NCI-H460 (cell line): ENCODE results near the gene IGFBP4. TPM values are rescaled to one million over a fixed set of nuclear protein-coding genes. Genes with fewer than 3 reads are reported as not detected.
"Not testable (repeated sequence)": the region's sequence is repeated elsewhere in the genome, so short reads cannot be mapped to it uniquely, and the experiment has no call there.

ENCODE experiments used
- DNase-seq: peaks from one replicate; pipeline ENCODE4 v3.0.0-alpha.2; 2016; ENCODE audit warnings: low read depth; ENCODE audit errors: extremely low read depth
- polyA plus RNA-seq: library from polyadenylated mRNA; depleted of rRNA; stranded (reverse); fragments of >200 nt; gene quantifications from 2 replicates; pipeline ENCODE4 v1.2.3, GENCODE V29; 2014; cell fraction: nucleus; rRNA removed
- total RNA-seq: library from RNA; depleted of rRNA; stranded (reverse); fragments of >200 nt; shearing (Covaris generic); gene quantifications from 2 replicates; pipeline ENCODE4 v1.2.3, GENCODE V29; 2014; rRNA removed

IGFBP4 gene
- 7.2 and 10.8 TPM in 2 replicates for total RNA-seq
- polyA plus RNA-seq: 4.7 and 5.4 TPM in 2 replicates

DNA sequence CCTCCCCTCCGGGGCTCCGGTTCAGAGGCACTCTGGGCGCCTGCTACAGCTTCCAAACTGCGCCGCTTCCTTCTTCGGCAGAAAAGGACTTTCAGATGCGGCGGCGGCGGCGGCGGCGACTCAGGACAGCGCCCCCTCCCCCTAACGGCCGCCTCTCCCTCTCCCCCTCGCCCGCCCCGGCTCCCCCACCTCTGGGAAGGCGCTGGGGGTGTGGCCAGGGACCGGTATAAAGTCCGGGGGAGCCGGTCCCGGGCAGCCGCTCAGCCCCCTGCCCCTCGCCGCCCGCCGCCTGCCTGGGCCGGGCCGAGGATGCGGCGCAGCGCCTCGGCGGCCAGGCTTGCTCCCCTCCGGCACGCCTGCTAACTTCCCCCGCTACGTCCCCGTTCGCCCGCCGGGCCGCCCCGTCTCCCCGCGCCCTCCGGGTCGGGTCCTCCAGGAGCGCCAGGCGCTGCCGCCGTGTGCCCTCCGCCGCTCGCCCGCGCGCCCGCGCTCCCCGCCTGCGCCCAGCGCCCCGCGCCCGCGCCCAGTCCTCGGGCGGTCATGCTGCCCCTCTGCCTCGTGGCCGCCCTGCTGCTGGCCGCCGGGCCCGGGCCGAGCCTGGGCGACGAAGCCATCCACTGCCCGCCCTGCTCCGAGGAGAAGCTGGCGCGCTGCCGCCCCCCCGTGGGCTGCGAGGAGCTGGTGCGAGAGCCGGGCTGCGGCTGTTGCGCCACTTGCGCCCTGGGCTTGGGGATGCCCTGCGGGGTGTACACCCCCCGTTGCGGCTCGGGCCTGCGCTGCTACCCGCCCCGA is at the start of gene IGFBP4:
IGFBP4 (plus strand) TSS at position 255 of the 792 bp plus-strand sequence; CDS start at position 541, 286 bp downstream.
- peak; percentile 69 for DNase-seq

DNA sequence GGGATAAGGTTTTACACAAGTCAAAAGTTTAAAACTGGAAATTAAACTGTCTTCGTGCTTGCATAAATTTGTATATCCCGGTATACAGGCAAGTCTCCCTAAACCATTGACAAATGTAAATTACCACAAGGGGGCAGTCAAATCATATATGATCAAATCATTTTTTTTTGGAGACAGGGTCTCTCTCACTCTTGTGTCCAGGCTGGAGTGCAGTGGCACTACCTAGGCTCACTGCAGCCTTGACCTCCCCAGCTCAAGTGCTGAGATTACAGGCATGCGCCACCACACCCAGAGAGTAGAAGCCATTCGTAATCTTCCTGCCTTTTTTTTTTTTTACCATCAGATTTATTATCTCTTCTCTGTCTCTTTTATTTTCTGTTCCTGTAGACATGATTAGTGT is 44.1 kb upstream of the IGFBP4 start:
- DNase-seq: peak; percentile 67

DNA sequence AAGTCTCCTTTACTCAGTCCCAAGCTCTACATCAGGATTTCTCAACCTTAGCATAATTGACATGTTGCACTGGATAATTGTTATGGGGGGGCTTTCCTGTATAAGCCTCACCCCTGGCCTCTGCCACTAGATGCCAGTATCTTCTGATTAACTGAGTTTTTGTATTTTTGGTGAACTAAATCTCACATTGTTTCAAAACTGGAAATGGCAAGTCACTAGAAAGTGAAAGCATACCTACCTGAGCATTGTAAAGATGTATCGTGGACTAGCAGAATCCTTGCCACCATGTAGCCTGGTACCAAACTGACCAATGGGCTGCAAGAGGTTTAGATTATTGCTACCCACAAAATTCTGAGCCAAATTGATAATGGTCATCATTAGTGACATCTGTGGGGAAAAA is 40.6 kb upstream of the IGFBP4 start:
- no peak for DNase-seq

DNA sequence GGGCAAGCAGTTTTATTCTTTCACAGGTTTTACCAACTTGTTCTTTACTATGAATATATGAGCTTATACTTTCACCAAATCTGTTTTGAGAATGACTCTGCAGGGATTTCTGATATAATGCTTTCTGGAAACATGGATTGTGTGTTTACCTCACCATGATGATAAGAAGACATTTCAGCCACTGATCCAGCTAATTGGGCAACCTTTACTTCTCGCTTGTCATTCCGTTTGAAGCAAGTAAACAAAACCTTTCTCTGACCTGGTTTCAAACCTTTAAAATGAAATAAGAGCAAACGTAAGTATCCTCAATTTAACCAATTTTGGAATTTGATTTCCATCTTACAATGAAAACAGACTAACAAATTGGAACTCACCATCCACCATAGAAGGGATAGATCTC is 39.2 kb upstream of the IGFBP4 start:
- DNase-seq: no peak

DNA sequence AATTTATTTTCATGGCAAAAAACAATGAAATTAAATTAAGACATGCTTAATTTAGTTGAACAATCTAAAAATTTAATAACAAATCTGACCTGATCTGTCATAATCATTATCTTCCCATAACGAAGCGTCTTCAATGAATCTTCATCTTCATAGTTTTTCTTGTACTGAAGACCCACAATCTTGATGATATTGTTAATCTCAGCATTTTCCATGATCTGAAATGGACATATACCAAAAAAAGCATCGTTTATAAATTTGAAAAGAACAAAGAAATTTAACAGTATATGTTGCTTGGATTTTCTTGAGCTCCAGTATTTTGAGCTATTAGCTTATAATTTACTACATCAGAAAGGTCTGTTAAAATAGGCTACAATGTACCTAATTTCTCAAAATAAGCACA is 35.8 kb upstream of the IGFBP4 start:
- no peak for DNase-seq

DNA sequence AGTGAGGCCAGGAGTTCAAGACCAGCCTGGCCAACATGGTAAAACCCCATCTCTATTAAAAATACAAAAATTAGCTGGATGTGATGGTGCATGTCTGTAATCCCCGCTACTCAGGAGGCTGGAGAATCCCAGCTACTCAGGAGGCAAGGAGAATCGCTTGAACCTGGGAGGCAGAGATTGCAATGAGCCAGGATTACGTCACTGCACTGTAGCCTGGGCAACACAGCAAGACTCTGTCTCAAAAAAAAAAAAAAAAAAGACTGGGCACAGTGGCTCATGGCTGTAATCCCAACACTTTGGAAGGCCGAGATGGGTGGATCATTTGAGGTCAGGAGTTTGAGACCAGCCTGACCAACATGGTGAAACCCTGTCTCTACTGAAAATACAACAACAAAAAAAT is 33.7 kb upstream of the IGFBP4 start:
- not testable (repeated sequence) for DNase-seq

DNA sequence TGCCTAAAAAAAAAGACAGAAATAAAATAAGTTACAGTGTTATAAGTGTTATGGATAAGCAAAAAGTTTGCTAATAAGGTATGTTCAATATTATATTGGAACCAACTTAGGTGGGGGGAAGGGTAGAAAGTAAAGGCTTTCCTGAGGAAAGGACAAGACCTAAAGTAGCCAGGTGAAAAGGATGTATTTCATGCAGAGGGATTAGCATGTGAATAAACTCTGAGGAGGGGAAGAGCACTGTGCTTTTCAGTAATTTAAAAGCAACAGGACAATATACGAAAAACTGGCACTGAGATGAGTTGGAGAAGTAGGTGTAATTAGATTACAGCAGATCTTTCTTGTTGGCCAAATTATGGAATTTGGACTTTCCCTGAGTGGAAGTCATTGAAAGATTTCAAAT is 33.2 kb upstream of the IGFBP4 start:
- no peak for DNase-seq

DNA sequence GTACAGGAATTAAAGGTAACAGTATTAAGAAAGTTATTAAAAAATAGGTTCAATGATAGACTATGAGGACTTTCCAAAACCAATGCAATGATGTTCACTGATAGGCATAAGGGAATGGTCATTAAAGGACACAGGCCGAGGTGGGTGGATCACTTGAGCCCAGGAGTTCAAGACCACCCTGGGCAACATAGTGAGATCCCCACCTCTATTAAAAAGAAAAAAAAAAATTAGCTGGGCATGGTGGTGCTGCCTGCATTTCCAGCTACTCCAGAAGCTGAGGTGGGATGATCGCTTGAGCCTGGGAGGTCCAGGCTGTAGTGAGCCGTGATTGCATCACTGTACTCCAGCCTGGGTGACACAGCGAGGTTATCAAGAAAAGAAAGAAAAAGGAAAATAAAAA is 31.4 kb upstream of the IGFBP4 start:
- DNase-seq: no peak

DNA sequence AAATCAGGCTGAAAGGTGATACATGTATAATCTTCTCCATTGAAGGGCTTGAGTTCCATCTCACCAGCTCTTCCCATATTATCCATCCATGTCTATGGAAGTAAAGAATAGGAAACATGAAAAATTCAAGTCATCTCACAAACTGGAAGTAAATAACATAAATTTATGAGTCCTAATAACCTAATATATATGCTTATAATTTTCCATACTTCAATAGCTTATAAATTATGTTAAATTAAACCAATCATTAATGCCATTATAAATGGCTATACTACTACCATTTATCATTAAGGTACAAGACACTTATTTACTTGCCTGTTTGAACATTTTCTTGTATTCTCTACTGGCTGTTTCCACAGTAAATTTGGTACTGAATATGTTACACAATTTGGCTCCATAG is 30.4 kb upstream of the IGFBP4 start:
- no peak for DNase-seq

DNA sequence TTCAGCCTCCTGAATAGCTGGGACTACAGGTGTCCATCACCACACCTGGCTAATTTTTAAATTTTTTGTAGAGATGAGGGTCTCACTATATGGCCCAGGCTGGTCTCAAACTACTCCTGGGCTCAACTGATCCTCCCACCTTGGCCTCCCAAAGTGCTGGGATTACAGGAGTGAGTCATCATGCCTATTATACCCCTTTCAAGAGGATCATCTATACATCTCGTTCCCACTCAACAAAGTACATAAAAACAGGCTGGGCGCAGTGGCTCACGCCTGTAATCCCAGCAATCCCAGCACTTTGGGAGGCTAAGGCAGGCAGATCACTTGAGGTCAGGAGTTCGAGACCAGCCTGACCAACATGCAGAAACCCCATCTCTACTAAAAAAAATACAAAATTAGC is 28.9 kb upstream of the IGFBP4 start:
- DNase-seq: not testable (repeated sequence)

DNA sequence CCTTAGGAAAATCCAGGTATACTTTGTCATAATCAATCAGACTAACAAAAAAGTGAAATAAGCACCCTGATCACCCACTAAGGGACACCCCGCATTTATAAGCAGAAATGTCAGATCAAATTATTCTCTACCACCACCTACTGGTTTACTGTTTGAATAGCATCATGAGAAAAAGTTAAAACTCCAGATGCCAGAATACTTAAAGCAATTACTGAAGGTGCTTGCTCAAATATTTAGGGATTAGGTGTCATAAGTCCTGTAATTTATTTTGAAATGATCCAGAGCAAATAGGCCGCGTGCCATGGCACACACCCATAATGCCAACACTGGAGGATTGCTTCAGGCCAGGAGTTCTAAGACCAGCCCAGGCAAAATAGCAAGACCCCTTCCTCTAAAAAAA is 27.9 kb upstream of the IGFBP4 start:
- peak; percentile 58 for DNase-seq

DNA sequence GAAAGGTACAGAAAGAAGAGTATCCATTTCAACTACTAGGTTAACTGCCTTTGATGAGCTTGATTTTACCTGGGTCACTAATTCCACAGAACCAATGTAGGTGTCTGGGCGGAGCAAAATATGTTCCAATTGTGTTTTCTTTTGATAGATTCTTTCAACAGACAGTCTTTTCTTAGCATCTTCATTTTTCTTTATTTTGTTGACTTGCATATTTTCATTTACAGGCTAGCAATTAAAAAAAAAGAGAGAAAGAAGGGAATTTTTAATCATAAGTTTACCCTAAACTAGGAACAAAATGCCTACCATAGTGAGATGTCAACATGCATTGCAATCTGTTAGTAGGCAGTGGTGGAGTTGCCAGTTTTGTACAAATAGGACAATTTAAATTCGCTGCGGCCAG is 26.6 kb upstream of the IGFBP4 start:
- no peak for DNase-seq

DNA sequence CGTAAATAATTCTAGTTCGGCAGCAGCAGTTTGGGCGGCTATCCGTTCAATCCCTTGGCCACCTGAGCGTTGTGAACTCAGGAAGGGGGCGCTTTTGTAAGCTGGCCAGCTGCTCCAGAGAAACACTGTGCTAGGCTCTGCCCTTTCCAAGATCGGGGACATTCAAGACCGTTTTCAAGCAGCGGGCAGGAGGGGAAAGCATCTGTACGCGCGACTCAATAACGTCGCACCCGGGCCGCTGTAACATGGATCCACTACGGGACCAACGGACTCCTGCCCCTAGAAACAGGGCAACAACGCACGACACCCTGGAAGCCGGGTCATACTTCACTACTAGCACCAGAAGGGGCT is 26.0 kb upstream of the IGFBP4 start:
- no peak for DNase-seq

DNA sequence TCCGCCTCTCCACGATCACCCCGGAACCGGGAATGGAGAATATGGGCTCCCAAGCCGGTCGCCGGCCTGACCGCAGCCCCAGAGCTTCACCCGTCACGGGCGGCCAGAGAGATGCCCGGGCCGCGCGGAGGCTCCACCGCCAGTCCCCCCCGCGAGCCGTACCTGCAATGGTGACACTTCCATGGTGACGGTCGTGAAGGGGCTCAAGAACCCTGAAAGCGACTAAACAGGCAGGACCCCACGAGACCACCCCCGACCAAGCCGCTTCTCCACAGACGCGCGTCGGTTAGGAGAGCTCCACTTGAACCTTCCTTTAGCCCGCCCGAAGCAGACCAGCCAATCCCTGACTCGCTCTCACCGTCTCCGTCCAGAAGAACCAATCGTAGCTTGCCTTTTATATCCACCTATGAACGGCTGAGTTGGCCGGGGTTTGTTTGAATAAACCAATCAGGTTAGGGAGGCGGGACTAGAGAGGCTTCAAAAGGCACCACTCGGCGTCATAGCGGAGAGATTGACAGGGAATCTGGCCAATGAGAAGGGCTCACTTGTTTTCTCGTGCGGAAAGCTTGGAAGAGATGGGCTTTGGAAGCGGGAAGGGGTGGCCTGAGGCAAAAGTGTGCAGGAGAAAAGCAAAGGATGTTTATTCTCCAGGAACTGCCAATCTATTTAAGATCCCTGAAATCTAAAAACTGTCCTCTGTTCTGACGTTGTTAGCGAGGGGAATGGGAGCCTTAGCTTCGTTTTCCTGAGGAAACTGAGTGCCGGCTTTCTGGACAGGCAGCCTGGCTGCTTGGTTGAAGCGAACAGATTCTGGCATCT is 25.4 kb upstream of the IGFBP4 start, which contains the start of gene TOP2A:
TOP2A (minus strand) TSS at position 288 of the 819 bp plus-strand sequence; CDS start at position 183, 105 bp downstream.
- peak; percentile 100 for DNase-seq

DNA sequence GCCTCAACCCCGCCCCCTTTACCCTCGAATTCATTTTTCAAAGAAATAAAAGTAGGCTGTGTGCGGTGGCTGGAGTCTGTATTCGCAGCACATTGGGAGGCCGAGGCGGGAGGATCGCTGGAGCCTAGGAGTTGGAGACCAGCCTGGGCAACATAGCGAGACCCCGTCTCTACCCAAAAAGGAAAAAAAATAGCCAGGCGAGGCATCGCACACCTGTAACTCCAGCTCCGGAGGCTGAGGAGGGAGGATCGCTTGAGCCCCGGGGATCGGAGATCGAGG is 24.9 kb upstream of the IGFBP4 start:
- no peak for DNase-seq

DNA sequence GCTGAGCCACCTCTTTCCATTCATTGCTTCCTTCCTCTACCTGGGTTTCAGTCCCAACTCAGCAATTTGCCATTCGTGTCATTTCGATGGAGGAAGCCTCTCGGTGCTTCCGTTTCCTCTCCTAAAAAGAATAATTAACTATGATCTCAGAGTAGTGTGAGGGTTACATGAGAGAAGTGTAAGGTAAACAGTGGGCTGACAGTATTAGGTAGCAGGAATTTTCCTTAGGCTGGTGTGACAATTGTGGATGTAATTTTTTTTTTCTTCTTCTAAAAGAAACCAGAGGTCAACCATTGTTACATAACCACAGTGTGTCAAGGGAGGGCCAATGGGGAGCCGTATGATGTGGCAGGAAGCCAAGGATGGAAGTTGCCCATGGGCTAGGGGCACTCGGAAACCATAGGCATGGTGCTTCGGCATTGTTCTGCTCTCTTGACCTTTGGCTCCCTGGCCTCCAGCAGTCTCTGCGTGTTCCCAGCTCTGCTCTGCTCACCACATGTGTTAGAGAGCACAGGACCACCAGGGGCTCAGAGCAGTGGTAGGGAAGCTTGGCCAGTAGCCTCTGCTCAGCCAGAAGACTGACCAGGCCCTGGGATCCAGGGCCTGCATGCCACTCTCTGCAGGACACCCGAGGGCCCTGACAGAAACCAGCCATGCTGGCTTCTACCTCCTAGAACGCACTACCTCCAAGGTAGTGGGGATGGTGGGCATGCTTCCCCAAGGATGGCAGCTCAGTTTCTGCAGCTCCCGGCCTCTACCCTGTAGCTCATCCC is 23.5 kb upstream of the IGFBP4 start:
- no peak for DNase-seq

DNA sequence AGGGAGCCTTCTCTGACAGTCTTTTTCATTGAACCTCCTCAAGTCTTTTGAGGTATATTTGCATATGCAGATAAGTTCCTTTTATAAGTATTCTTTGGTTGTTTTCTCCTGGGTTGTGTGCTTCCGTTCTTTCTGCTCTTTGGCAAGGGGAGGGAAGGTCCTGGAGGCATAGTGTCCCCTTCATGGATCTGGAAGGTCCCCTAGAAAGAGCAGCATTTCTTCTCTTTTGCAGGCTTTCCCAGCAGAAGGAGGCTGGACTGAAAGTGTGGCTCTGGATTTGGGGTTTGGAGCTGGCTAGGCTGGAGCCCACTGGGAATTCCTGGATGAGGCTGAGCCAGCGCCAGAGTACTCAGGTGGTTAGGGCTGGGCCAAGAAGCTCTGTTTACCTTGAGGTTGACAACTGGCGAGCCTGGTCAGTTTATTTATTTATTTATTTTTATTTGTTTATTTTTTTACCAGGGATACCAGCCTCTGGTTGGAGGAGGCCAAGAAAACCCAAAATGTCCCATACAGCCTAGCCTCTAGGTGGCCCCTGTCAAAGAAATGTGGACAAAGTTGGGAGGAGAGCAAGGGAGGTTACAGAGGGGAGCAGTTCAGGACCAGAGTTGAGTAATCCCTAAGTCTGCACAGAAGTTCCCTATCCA is 20.1 kb upstream of the IGFBP4 start:
- DNase-seq: no peak

DNA sequence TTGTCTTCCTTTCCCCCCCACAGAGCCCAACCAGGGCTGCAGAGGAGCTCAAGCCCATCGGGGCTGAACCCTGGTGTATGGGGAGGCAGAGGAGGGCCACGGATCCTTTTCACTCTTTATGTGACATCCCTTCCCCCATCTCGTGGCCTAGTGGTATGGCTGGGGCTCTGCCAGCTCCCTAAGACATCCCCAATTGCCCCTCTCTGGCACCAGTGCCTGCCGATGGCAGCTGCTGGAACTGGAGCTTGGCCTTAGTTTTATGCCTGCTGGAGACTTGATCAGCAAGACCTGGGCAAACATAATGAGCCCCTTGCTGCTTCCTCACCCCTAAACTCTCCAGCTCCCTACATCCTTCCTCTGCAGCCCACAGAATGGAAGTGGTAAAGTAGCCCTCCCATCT is 17.5 kb upstream of the IGFBP4 start:
- no peak for DNase-seq

DNA sequence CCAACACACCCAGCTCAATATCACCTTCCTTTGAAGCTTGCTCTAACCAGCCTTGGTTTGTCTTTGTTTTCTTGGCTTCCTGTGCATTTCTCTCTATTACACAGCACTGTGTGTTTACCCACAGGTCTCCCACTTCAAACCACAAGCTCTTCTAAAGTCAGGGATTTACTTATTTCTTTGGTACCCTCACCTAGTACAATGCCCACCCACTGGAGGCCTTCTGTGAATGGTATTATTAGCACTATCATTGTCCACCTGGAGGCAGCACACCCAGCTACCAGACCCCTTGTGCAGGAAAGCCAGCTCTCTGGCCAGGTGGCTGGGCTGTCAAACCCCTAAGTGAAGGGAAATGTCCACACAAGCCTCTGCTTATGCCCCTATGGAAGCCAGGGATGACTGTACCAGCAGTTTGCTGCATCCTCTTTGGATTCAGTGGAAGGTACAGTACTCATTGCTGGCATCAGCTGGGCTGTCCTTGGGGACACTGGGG is 16.2 kb upstream of the IGFBP4 start:
- DNase-seq: no peak
